ENCODE results near the gene TLR1.
"Not testable (repeated sequence)": the region's sequence is repeated elsewhere in the genome, so short reads cannot be mapped to it uniquely, and the experiment has no call there.

TLR1 gene, protein sequence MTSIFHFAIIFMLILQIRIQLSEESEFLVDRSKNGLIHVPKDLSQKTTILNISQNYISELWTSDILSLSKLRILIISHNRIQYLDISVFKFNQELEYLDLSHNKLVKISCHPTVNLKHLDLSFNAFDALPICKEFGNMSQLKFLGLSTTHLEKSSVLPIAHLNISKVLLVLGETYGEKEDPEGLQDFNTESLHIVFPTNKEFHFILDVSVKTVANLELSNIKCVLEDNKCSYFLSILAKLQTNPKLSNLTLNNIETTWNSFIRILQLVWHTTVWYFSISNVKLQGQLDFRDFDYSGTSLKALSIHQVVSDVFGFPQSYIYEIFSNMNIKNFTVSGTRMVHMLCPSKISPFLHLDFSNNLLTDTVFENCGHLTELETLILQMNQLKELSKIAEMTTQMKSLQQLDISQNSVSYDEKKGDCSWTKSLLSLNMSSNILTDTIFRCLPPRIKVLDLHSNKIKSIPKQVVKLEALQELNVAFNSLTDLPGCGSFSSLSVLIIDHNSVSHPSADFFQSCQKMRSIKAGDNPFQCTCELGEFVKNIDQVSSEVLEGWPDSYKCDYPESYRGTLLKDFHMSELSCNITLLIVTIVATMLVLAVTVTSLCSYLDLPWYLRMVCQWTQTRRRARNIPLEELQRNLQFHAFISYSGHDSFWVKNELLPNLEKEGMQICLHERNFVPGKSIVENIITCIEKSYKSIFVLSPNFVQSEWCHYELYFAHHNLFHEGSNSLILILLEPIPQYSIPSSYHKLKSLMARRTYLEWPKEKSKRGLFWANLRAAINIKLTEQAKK

DNA sequence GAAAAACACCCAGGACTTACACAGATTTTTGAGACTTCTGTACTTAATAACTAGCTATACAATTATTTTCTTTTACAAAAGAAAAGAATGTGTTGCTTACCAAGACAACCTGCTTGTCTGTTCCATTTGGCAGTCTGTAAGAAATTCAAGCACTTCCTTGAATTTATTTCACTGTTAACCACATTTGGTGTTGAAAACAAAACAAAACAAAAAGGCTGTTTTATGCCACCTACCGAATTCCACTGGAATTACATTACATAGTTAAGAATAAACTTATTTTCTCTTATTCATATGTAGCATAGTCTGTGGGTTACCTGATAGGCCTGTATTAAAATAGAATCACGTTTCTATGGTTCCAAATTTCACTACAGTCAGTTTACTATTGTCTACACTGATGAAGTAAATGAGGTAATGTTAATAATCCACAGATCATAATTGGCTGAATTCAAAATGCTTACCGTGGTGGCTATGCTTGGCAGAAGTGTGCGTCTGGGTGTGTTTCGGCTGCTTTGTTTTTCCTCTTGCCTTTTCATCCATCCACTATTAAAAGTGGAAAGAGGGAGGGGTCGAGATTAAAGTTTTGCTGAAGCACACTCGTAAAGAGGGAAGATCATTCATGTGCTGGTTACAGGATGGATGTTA lies at the start of gene TLR1:
Gene TLR1 (minus strand): TSS at position 138 of the 642 bp plus-strand sequence. CDS start 5,960 bp downstream, outside the sequence.
- no peak for DNase-seq

DNA sequence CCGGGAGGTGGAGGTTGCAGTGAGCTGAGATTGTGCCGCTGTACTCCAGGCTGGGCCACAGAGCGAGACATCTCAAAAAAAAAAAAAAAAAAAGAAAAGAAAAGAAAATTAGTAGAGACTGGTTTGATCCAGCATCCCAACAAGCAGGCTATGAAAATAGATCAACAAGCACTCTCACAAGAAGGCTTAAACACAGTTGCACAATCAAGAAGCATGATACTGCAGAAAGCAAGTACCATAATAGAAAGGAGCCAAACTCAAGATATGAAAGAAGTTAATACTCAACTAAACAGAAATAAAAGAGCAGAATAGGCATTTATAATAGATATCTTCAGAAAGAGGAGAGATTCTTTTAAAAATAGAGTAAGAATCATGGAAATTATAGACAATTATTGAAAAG lies 41.4 kb upstream of the TLR1 start:
- DNase-seq: no peak

DNA sequence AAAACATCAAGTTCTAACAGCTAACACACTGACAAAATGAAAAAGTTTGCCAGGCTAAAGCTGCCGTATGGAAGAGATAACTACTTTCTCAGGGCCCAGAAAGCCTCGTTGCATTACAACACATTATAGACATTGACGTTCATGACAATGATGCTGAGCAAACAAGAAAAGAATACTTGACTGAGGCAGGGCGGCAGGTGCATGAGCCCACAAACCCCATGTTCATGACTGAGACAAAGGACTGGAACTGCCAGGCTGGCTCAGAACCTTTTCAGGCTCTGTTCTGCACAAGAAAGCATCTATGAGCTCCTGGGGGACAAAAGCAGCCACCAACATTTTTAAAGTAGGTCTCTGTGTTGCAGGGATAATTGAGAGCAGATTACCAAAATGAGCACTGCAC lies 38.4 kb upstream of the TLR1 start:
- DNase-seq: no peak

DNA sequence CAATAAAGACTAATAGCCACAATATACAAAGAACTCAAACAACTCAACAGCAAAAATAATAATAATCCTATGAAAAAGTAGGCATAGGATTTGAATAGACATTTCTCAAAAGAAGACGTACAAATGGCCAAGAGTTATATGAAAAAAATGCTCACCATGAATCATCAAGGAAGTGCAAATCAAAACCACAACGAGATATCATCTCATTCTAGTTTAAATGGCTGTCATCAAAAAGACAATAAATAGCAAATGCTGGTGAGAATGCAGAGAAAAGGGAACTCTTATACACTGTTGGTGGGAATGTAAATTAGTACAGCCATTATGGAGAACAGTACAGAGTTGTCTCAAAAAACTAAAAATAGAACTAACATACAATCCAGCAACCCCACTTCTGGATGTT lies 33.3 kb upstream of the TLR1 start:
- DNase-seq: no peak

- DNase-seq: no peak
Observed at GRCh38 chr4:38837334-38837733, 32.7 kb upstream of the TLR1 start.

- no peak for DNase-seq
Observed at GRCh38 chr4:38834570-38834969, 30.0 kb upstream of the TLR1 start.

DNA sequence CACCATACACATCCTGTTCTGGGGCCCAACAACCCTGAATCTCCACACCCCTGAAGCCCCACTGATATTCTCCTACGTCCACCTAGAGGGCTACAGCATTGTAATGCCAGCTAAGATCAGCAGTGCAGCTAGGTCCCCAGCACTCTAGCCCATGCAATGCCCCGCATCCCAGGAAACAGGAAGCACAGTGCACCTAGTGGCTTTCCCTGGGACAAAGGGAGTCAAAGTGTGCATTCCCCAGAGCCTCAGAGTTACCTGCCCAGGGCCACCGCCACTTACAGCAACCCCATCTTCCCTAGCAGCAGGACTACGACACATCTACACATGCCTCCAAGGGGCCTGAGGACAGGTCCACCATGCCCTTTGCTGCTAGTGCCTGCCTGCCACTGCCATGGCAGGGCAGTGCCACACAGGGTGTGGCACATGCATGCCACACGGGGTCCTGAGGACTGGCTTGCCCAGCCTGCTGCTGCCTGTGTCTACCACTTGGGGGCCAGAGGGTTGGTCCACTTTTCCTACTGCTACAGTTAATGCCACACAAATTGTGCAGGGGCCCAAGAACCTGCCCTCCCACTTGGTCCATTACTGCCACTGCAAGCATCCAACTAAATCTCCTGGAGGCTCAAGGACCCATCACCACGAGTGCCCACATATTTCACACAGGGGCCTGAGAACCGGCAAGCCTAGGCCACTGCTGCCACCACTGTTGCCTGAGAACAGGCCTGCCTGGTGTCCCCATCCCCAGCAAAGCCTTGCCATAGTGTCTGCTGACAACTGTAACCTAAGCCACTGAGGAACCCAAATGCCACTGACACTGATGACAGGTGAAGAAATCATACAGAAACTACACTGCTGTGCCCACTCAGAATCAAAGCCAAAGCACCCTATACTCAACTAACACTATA lies 28.3 kb upstream of the TLR1 start:
- DNase-seq: no peak

DNA sequence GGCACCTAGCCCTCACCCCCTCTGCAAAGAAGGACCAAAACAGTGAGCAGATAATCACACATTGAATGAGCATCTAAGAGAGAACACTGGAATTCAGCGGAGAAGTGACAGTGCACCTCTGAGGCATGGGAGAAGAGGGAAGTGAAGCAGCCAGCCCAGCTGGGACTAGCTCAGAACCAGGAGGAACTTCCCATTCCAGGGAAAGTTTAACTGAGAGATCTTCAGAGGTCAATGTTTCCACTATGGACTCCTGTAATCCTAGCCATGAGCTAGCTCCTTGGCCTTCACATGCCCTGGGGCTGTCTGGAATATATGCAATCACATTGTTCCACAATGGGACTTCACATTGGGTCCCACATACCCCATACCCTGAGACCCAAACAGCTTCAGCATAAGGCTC lies 27.6 kb upstream of the TLR1 start:
- no peak for DNase-seq

DNA sequence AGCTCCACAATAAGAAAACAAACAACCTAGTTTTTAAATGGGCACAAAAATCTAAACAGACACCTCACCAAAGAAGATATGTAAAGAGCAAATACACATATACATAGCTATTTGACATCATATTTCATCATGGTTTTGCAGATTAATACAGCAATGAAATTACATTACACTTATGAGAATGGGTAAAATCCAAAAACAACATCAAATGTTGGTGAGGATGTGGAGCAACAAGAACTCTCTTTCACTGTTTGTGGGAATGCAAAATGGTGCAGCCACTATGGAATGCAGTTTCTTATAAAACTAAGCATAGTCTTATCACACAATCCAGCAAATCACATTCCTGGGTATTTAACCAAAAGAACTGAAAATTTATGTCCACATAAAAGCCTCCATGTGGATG lies 27.1 kb upstream of the TLR1 start:
- no peak for DNase-seq

DNA sequence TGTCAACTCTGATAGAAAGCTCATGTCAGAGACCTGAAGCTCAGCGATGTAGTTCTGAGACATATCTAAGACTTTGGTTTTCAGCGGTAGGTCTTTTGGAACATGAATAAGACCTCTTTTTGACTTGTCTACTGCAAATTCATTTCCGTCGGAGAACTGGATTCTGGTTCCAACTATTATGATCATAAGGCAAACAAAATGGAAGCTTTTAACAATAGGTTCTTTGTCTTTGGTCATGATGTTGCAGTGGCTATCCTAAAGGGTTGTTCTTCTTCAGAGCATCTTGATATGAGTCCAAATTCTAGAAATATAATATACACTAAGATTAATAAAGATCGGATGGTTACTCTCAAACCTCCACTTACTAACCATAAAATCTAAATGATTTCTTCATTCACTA lies 24.6 kb upstream of the TLR1 start:
- DNase-seq: no peak

DNA sequence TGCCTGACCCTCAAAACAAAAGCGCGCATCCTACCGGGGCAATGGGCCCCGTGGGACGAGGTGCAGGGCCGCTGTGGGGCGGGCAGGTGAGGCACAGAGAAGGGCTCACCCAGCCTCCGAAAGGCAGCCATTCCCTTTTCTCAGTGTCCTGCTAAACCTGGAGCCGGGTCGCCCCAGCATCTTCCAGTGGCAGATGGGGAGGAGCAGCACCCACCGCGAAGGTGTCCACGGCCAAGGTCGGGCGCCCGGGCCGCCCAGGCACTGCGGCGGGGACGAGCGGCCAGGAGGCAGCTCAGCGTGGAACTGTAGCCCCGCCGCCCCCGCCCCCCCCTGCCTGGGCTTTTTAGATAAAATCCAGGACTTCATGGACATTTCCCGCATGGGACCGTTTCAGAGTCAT lies 19.2 kb upstream of the TLR1 start:
- no peak for DNase-seq

GRCh38 chr4:38822748-38823303 lies 18.2 kb upstream of the TLR1 start:
- no peak for DNase-seq

- no peak for DNase-seq
Observed at GRCh38 chr4:38821739-38822138, 17.1 kb upstream of the TLR1 start.

- DNase-seq: no peak
Observed at GRCh38 chr4:38820329-38821061, 15.9 kb upstream of the TLR1 start.

DNA sequence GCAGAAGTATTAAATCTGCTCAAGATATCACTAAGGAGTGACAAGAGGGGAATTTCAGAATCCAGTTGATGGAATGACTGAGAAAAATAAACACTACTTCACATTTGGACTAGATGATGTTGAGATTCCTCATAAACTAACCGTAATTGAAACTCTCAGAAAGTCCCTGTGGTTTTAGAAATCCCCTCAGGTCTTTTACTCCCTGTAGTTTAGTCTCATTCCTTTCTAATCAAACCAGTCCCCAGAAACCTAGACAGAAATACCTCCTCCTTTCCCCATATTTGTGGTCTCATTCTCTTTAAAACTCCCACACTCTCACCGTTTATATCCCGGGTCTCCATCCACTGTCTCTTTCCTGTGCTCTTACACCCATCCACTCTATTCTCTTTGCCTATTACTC lies 15.0 kb upstream of the TLR1 start:
- DNase-seq: no peak

GRCh38 chr4:38818441-38818976 lies 13.9 kb upstream of the TLR1 start:
- no peak for DNase-seq

GRCh38 chr4:38815885-38816782 lies 11.5 kb upstream of the TLR1 start:
- no peak for DNase-seq

DNA sequence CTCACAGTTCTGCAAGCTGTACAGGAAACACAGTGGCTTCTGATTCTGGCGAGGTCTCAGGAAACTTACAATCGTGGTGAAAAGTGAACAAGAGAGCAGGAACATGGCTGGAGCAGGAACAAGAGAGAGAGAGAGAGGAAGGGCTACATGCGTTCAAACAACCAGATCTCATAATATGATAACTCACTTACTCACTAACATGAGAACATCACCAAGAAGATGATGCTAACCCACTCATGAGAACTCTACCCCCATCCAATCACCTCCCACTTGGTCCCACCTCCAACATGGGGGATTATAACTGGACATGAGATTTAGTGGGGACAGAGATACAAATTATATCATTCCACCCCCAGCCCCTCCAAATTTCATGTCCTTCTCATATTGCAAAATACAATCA lies 9.8 kb upstream of the TLR1 start:
- DNase-seq: no peak

DNA sequence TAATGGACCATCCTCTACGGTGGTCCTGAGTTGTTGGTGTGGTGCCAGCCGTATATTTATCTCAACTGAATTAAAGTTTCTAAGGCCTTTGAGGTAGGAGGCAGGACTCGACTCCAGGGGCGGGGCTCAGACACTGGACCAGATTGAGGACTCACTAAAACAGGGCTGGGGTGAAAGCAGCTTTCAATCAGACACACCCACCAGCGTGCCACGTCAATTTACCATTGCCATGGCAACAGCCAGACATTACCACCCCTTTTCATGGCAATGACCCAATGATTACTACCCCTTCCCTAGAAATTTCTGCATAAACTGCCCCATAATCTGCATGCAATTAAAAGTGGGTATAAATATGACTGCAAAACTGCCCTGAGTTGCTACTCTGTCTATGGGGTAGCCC lies 6.7 kb upstream of the TLR1 start:
- no peak for DNase-seq

- DNase-seq: not testable (repeated sequence)
Observed at GRCh38 chr4:38807462-38807861, 2.9 kb upstream of the TLR1 start.

Measured in activated T-cell treated with anti-CD3 and anti-CD28 coated beads, Interleukin-2, amount 50 U/mL, for 48 hours (primary cell).